Endodermal cell (in vitro differentiated cells): ENCODE measurements around the gene MTA1. TPM values are rescaled to one million over a fixed set of nuclear protein-coding genes. Genes with fewer than 3 reads are reported as not detected.

ENCODE experiments used
- DNase-seq: peaks from one replicate; pipeline ENCODE4 v3.0.0-alpha.2; 2017
- H3K27ac ChIP-seq: 2 replicates; pipeline ENCODE4 v1.5.1; 2013; ENCODE audit warnings: mild to moderate bottlenecking, low read depth, low read length, moderate library complexity
- H3K27me3 ChIP-seq: 2 replicates; pipeline ENCODE4 v1.6.1; 2013; ENCODE audit warnings: mild to moderate bottlenecking, low read length, moderate library complexity; ENCODE audit not compliant: insufficient read depth, control insufficient read depth, poor library complexity, severe bottlenecking
- H3K36me3 ChIP-seq: 2 replicates; pipeline ENCODE4 v1.7.0; 2013; ENCODE audit warnings: mild to moderate bottlenecking, low read length, moderate library complexity; ENCODE audit not compliant: control insufficient read depth, insufficient read depth
- H3K4me1 ChIP-seq: one replicate; pipeline ENCODE4 v1.7.0; 2013; ENCODE audit warnings: low read length; ENCODE audit not compliant: control insufficient read depth, insufficient read depth
- H3K4me3 ChIP-seq: 2 replicates; pipeline ENCODE4 v1.5.1; 2013; ENCODE audit warnings: mild to moderate bottlenecking, low read length, moderate library complexity
- H3K9ac ChIP-seq: 2 replicates; pipeline ENCODE4 v1.6.1; 2013; ENCODE audit warnings: mild to moderate bottlenecking, low read length, moderate library complexity; ENCODE audit not compliant: poor library complexity, severe bottlenecking; ENCODE audit errors: extremely low read depth
- H3K9me3 ChIP-seq: 2 replicates; pipeline ENCODE4 v1.6.1; 2013; ENCODE audit warnings: mild to moderate bottlenecking, low read length, moderate library complexity; ENCODE audit not compliant: control insufficient read depth
- H3K27ac Mint-ChIP-seq: 2 replicates; pipeline ENCODE4 v1.8.0; 2020; ENCODE audit warnings: mixed read lengths
- H3K27me3 Mint-ChIP-seq: 2 replicates; pipeline ENCODE4 v1.8.0; 2021; ENCODE audit warnings: mild to moderate bottlenecking, mixed read lengths; ENCODE audit not compliant: insufficient read depth
- H3K36me3 Mint-ChIP-seq: 2 replicates; pipeline ENCODE4 v1.8.0; 2020; ENCODE audit warnings: low read depth, mixed read lengths
- H3K4me1 Mint-ChIP-seq: 2 replicates; pipeline ENCODE4 v1.8.0; 2020; ENCODE audit warnings: mixed read lengths
- H3K4me3 Mint-ChIP-seq: 2 replicates; pipeline ENCODE4 v1.8.0; 2020; ENCODE audit warnings: mild to moderate bottlenecking, moderate library complexity, mixed read lengths
- H3K9me3 Mint-ChIP-seq: 2 replicates; pipeline ENCODE4 v1.8.0; 2020; ENCODE audit warnings: mild to moderate bottlenecking, mixed read lengths
- WGBS, 2 experiments: methylation state at CpG; one replicate each; pipeline versions ENCODE4 v1.1.5 to v1.1.7; 2013; ENCODE audit warnings: missing lambda C conversion rate in 2 of 2, mixed read lengths in 1 of 2; ENCODE audit not compliant: insufficient coverage in 1 of 2, insufficient read length in 1 of 2; 5-methylcytosine and 5-hydroxymethylcytosine counted together
- total RNA-seq, 2 donors: library from RNA; stranded (reverse); fragmentation: NEBNext Ultra II Directional in 1 of 2; extraction: Animal tissue kit (Norgen Biotek cat#: 25700) in 1 of 2; gene quantifications; 2 replicates in 1 of 2; 3 replicates in 1 of 2; pipeline ENCODE4 v1.2.1, GENCODE V29; 2021
- TF ChIP-seq, protein P1 (sequence below): fragments of 200-600 bp; sonication (generic); conservative IDR thresholded peaks from 2 replicates; pipeline ENCODE4 v1.5.0; 2021; ENCODE audit warnings: antibody characterized with exemption, mild to moderate bottlenecking

Gene MTA1
- total RNA-seq, 2 donors from 2014 or later: 245 to 246 TPM

DNA sequence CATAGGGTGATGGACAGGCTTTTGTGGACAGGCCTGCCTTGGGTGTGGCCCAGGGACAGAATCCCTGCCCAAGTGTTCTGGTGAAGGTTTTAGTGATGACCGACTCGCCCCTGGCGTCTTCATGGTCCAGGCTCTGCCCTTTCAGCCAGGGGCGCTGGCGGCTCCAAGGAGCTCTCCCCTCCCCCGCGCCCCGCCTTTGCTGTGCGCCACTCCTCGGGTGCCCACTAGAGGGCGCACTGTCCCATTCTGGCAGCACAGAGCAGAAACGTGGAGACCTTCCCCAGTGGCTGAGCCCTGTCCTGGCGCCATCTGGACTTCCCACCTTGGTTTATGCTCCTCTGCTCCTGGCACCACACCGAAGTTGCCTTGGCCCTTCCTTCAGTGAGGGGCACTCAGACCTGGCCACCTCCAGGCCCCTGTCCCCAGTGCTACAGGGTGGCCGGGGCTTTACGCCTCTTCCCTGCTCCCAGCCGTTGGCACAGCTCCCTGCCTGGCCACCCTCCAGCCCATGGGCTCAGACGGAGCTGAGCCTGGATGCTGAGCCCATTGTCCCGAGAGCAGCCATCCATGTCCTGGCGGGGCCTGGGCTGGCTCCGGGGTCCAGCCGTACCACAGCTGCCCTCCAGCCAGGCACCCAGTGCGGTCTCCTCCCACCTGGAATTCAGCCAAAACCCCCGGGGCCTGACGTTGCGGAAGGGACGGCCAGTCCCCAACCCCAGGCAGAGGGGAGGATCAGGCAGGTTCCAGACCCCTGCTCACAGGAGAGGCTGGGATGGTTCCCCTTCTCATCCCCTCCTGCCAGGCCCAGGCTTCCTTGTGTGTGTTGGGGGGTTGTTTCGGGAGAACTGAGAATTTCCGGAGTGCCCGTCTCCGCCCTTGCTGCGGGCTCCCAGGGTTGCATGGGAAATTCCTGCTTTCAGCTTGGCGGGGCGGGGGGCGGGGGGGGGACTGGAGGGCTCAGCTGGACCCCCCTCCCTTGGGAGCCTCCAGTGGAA, 61.5 kb downstream of the MTA1 start:
- H3K9me3 ChIP-seq: no peaks in the 10 kb centered on the region
- Mint-ChIP-seq H3K27me3 (peaks cover 84% of the 10 kb centered on the region), H3K9me3 (peaks cover 2% of the 10 kb centered on the region), H3K27ac (no peak overlapping the region), H3K4me1 (peaks cover 8% of the 10 kb centered on the region), H3K4me3 (peak overlapping the region; percentile 10), H3K36me3 (no peaks in the 10 kb centered on the region)
- H3K4me3 ChIP-seq: no peak overlapping the region
- 23 to 24% methylated on average over 20 to 31 of the region's 35 CpGs for WGBS, 2 experiments
- no peaks in the 10 kb centered on the region for H3K36me3 ChIP-seq
- TF ChIP-seq, protein P1, sequence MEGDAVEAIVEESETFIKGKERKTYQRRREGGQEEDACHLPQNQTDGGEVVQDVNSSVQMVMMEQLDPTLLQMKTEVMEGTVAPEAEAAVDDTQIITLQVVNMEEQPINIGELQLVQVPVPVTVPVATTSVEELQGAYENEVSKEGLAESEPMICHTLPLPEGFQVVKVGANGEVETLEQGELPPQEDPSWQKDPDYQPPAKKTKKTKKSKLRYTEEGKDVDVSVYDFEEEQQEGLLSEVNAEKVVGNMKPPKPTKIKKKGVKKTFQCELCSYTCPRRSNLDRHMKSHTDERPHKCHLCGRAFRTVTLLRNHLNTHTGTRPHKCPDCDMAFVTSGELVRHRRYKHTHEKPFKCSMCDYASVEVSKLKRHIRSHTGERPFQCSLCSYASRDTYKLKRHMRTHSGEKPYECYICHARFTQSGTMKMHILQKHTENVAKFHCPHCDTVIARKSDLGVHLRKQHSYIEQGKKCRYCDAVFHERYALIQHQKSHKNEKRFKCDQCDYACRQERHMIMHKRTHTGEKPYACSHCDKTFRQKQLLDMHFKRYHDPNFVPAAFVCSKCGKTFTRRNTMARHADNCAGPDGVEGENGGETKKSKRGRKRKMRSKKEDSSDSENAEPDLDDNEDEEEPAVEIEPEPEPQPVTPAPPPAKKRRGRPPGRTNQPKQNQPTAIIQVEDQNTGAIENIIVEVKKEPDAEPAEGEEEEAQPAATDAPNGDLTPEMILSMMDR: peak; percentile 99
- H3K9ac ChIP-seq: no peak overlapping the region
- H3K4me1 ChIP-seq: peaks cover 3% of the 10 kb centered on the region
- peak overlapping the region; percentile 85 for H3K27ac ChIP-seq
- H3K27me3 ChIP-seq: peaks cover 87% of the 10 kb centered on the region
- DNase-seq: peak; percentile 98

DNA sequence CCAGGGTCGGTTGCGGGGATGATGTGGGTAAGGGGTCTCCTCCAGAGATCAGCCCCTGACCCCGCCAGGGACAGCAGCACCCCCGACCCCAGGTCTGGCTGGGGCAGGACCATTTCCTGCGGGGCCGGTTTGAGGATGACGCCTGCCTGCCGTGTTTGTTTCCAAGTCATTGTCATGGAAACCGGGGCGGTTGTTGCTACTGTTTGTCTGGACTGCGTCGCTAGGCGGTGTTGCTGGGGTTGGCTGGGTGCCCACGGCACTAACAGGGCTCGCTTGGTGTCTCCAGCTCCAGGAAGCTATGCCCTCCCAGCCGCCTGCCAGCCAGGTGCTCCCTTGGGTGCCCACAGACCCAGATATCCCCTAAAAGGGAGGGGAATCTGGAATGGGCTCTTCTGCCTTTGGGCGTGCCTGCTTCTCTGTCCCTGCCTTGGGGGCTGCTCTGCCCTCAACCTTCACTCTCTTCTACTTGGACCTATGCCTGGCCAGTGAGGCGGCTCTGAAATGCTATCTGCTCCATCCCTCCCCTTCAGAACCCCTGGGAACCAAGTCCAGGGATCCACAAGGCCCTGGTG, 62.3 kb downstream of the MTA1 start:
- Mint-ChIP-seq H3K27ac (peak overlapping the region; percentile 89), H3K4me3 (peak overlapping the region; percentile 10), H3K36me3 (no peaks in the 10 kb centered on the region), H3K27me3 (peaks cover 85% of the 10 kb centered on the region), H3K9me3 (peaks cover 2% of the 10 kb centered on the region), H3K4me1 (peaks cover 8% of the 10 kb centered on the region)
- peak; percentile 92 for DNase-seq
- WGBS, 2 experiments: 16 to 20% methylated on average over 9 to 18 of the region's 18 CpGs
- peaks cover 9% of the 10 kb centered on the region for H3K4me1 ChIP-seq
- H3K27ac ChIP-seq: peak overlapping the region; percentile 63
- peaks cover 87% of the 10 kb centered on the region for H3K27me3 ChIP-seq
- H3K9ac ChIP-seq: peak overlapping the region; percentile 47
- H3K36me3 ChIP-seq: no peaks in the 10 kb centered on the region
- H3K4me3 ChIP-seq: no peak overlapping the region
- TF ChIP-seq, protein P1: peak; percentile 43
- H3K9me3 ChIP-seq: no peaks in the 10 kb centered on the region

DNA sequence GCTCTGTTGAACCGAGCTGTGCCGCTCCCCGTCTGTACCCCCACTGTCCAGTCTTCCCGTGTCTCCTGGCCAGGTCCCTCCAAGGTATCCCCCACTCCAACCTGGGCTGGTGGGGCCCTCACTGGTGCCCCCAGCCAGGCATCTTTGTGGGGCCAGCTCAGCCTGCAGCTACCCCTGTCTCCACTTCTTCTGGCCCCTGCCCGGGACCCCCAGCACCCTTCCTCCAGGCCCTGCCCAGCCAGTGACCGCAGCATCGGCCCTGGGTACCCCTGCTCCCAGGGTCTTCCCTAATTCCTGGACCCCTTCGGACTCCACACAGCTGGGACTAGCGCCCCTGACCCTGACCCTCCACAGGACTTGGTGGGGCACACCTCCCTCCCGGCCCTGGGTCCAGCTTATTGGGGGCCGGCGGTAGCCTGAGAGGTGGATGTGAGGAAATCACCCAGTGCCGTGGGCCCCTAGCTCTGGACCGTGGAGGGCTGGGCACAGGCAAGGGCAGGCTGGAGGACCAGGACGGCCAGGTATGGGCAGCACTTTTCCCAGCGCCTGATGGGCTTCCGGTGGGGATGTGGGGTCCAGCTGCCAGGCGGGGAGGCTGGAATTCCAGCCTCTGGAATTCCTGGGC, 63.0 kb downstream of the MTA1 start:
- TF ChIP-seq, protein P1: no peak
- Histone ChIP-seq H3K27me3 (peaks cover 87% of the 10 kb centered on the region), H3K9me3 (no peaks in the 10 kb centered on the region), H3K4me3 (no peak overlapping the region), H3K27ac (peak overlapping the region; percentile 63), H3K4me1 (peaks cover 9% of the 10 kb centered on the region), H3K9ac (peak overlapping the region; percentile 47), H3K36me3 (no peaks in the 10 kb centered on the region)
- 92 to 93% methylated on average over 13 to 18 of the region's 18 CpGs for WGBS, 2 experiments
- H3K27ac Mint-ChIP-seq: peak overlapping the region; percentile 89
- H3K4me3 Mint-ChIP-seq: no peak overlapping the region
- H3K27me3 Mint-ChIP-seq: peaks cover 81% of the 10 kb centered on the region
- no peak for DNase-seq
- no peaks in the 10 kb centered on the region for H3K36me3 Mint-ChIP-seq
- H3K9me3 Mint-ChIP-seq: no peaks in the 10 kb centered on the region
- H3K4me1 Mint-ChIP-seq: peaks cover 8% of the 10 kb centered on the region
